GM23248 (cell line): Measurements from ENCODE around the gene THOC5.
"Not testable (repeated sequence)": the region's sequence is repeated elsewhere in the genome, so short reads cannot be mapped to it uniquely, and the experiment has no call there.

Experiments
- EZH2 ChIP-seq: fragments of 200-600 bp; sonication (generic); IDR thresholded peaks from 2 replicates; pipeline ENCODE4 v1.6.1; 2018; ENCODE audit warnings: antibody characterized with exemption, mild to moderate bottlenecking; ENCODE audit not compliant: insufficient read depth, poor library complexity, severe bottlenecking
- EZH2phosphoT487 ChIP-seq: fragments of 200-600 bp; sonication (generic); IDR thresholded peaks from 2 replicates; pipeline ENCODE4 v1.6.1; 2018; ENCODE audit warnings: antibody characterized with exemption, moderate library complexity, mild to moderate bottlenecking, low read depth; ENCODE audit not compliant: insufficient read depth

- not testable (repeated sequence) for TF ChIP-seq EZH2, EZH2phosphoT487
Measured at GRCh38 chr22:29489127-29489780, 64.3 kb downstream of the THOC5 start.
